NCI-H1105 (cell line): ENCODE results near the gene EGFR.

Experiments used
- DNase-seq: peaks from one replicate; lab custom pipeline; 2025; lab: John Stamatoyannopoulos, UW

Gene EGFR

GRCh38 chr7:55172881-55173609 lies 154.2 kb downstream of the EGFR start:
- DNase-seq: no peak

- DNase-seq: no peak
These were observed 154.9 kb downstream of the EGFR start for GRCh38 chr7:55173671-55174070.

- DNase-seq: no peak
These were observed 155.6 kb downstream of the EGFR start for GRCh38 chr7:55174456-55174855.

GRCh38 chr7:55174856-55175255 lies 156.0 kb downstream of the EGFR start:
- DNase-seq: no peak

GRCh38 chr7:55177068-55177530 lies 158.3 kb downstream of the EGFR start:
- no peak for DNase-seq

GRCh38 chr7:55177589-55178261 lies 158.9 kb downstream of the EGFR start:
- DNase-seq: no peak

GRCh38 chr7:55178292-55178862 lies 159.6 kb downstream of the EGFR start:
- DNase-seq: no peak

GRCh38 chr7:55178863-55179773 lies 160.3 kb downstream of the EGFR start:
- no peak for DNase-seq

- DNase-seq: no peak
These were observed 161.3 kb downstream of the EGFR start for GRCh38 chr7:55179931-55180682.

GRCh38 chr7:55180963-55181542 lies 162.2 kb downstream of the EGFR start:
- DNase-seq: no peak

GRCh38 chr7:55181762-55182161 lies 162.9 kb downstream of the EGFR start:
- DNase-seq: no peak

- DNase-seq: no peak
These were observed 165.1 kb downstream of the EGFR start for GRCh38 chr7:55183897-55184296.

GRCh38 chr7:55185321-55185802 lies 166.5 kb downstream of the EGFR start:
- DNase-seq: no peak

- no peak for DNase-seq
These were observed 167.3 kb downstream of the EGFR start for GRCh38 chr7:55185941-55186609.

- DNase-seq: no peak
These were observed 169.1 kb downstream of the EGFR start for GRCh38 chr7:55187701-55188491.

- no peak for DNase-seq
These were observed 169.8 kb downstream of the EGFR start for GRCh38 chr7:55188590-55189138.

- DNase-seq: no peak
These were observed 170.4 kb downstream of the EGFR start for GRCh38 chr7:55189146-55189766.

GRCh38 chr7:55189878-55190436 lies 171.1 kb downstream of the EGFR start:
- no peak for DNase-seq
